ENCODE data around the gene KCTD3. TPM values are rescaled to one million over a fixed set of nuclear protein-coding genes. Genes with fewer than 3 reads are reported as not detected.

KCTD3 gene
- total and polyA plus RNA-seq, 2 experiments from 2014 or later: 36.7 to 61.2 TPM

DNA sequence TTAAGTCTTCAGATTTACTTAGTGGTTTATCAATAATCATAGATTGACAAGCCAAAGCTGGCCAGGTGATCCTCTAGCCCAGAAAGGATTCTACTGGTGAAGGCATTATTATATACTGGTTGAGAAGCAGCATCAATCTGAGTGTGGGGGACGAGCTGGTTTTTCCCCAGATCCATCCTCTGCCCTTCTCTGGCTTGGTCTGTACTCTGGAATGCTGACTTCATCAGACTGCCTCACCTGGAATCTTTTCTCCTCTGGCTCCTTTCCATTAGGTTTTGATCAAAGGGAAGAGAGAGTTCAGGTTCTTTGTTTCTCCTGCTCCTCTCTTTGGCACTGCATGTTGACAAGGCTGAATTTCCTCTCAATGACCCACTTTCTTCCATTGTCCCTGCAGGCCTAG, 93.9 kb downstream of the KCTD3 start:
- DNase-seq (ENCODE audit: low spot score): no peak
- no peak overlapping the region for H3K4me2 ChIP-seq
- no peaks in the 10 kb centered on the region for H3K9me2 ChIP-seq (replicated peaks; ENCODE audit: insufficient read depth)
- no peak overlapping the region for H2AFZ ChIP-seq
- no peak overlapping the region for H3K27ac ChIP-seq
- no peaks in the 10 kb centered on the region for H3K27me3 ChIP-seq
- H3K79me2 ChIP-seq: no peaks in the 10 kb centered on the region
- 76% methylated on average over 1 of the region's 1 CpG for WGBS (ENCODE audit: low lambda C conversion rate, missing lambda C conversion rate)
- H3K4me3 ChIP-seq: no peak overlapping the region
- TF ChIP-seq EZH2phosphoT487 (IDR thresholded peaks at IDR 0.05; ENCODE audit: low read depth, severe bottlenecking, unreplicated experiment) (no peak), CTCF (IDR thresholded peaks at IDR 0.05; ENCODE audit: poor library complexity) (no peak), EZH2 (IDR thresholded peaks at IDR 0.05; ENCODE audit: borderline replicate concordance) (no peak)
- no peaks in the 10 kb centered on the region for H4K20me1 ChIP-seq (ENCODE audit: insufficient read depth, poor library complexity, severe bottlenecking)
- no peaks in the 10 kb centered on the region for H3K4me1 ChIP-seq (ENCODE audit: insufficient read depth)
- no peaks in the 10 kb centered on the region for H3K36me3 ChIP-seq (replicated peaks; ENCODE audit: insufficient read depth, low read depth)
- H3K9me3 ChIP-seq (ENCODE audit: low read depth): no peaks in the 10 kb centered on the region

- Histone ChIP-seq H3K27me3 (no peaks in the 10 kb centered on the region), H3K4me1 (ENCODE audit: insufficient read depth) (no peaks in the 10 kb centered on the region), H3K79me2 (no peaks in the 10 kb centered on the region), H3K4me3 (no peak overlapping the region), H2AFZ (no peak overlapping the region), H3K9me2 (replicated peaks; ENCODE audit: insufficient read depth) (no peaks in the 10 kb centered on the region), H3K9me3 (ENCODE audit: low read depth) (no peaks in the 10 kb centered on the region), H3K36me3 (replicated peaks; ENCODE audit: insufficient read depth, low read depth) (no peaks in the 10 kb centered on the region), H4K20me1 (ENCODE audit: insufficient read depth, poor library complexity, severe bottlenecking) (no peaks in the 10 kb centered on the region), H3K27ac (no peak overlapping the region), H3K4me2 (no peak overlapping the region)
- 83% methylated on average over 4 of the region's 4 CpGs for WGBS (ENCODE audit: low lambda C conversion rate, missing lambda C conversion rate)
- TF ChIP-seq EZH2phosphoT487 (IDR thresholded peaks at IDR 0.05; ENCODE audit: low read depth, severe bottlenecking, unreplicated experiment) (no peak), CTCF (IDR thresholded peaks at IDR 0.05; ENCODE audit: poor library complexity) (no peak), EZH2 (IDR thresholded peaks at IDR 0.05; ENCODE audit: borderline replicate concordance) (no peak)
- no peak for DNase-seq (ENCODE audit: low spot score)
Observed at GRCh38 chr1:215665215-215665614, 98.1 kb downstream of the KCTD3 start.

DNA sequence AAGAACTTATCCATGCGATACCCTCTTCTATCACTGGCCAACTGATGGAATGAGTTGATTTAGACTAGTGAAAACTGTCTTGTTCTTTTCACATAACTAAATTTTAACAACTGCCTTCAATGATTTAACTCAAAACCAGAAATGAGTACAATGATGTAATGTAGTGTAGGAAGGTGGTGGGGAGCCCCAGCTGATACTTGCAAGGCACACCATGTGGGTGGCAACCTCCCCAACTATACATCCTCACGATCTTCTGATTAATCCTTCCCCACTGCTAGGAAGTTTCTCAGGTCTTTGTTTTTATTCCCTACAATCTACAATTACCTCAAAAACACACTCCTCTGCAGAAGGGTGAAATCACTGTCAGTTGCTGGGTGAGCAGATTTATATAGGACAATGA, 100.7 kb downstream of the KCTD3 start:
- no peak for DNase-seq (ENCODE audit: low spot score)
- H3K27ac ChIP-seq: no peak overlapping the region
- no peak overlapping the region for H2AFZ ChIP-seq
- H3K9me3 ChIP-seq (ENCODE audit: low read depth): no peaks in the 10 kb centered on the region
- WGBS (ENCODE audit: low lambda C conversion rate, missing lambda C conversion rate): 87% methylated on average over 2 of the region's 2 CpGs
- H3K36me3 ChIP-seq (replicated peaks; ENCODE audit: insufficient read depth, low read depth): no peaks in the 10 kb centered on the region
- no peaks in the 10 kb centered on the region for H4K20me1 ChIP-seq (ENCODE audit: insufficient read depth, poor library complexity, severe bottlenecking)
- no peak overlapping the region for H3K4me3 ChIP-seq
- no peaks in the 10 kb centered on the region for H3K79me2 ChIP-seq
- TF ChIP-seq CTCF (IDR thresholded peaks at IDR 0.05; ENCODE audit: poor library complexity) (no peak), EZH2phosphoT487 (IDR thresholded peaks at IDR 0.05; ENCODE audit: low read depth, severe bottlenecking, unreplicated experiment) (no peak), EZH2 (IDR thresholded peaks at IDR 0.05; ENCODE audit: borderline replicate concordance) (no peak)
- H3K4me1 ChIP-seq (ENCODE audit: insufficient read depth): no peaks in the 10 kb centered on the region
- H3K27me3 ChIP-seq: no peaks in the 10 kb centered on the region
- H3K4me2 ChIP-seq: no peak overlapping the region
- no peaks in the 10 kb centered on the region for H3K9me2 ChIP-seq (replicated peaks; ENCODE audit: insufficient read depth)
